SJSA1 (cell line): ENCODE data around the gene FAM78A. TPM values are rescaled to one million over a fixed set of nuclear protein-coding genes. Genes with fewer than 3 reads are reported as not detected.

Experiments
- DNase-seq, 2 experiments: peaks; one replicate each; pipeline ENCODE4 v3.0.0-alpha.2; 2015 to 2020; ENCODE audit warnings: low spot score in 2 of 2, low read depth in 1 of 2
- H3K27ac ChIP-seq: fragments of 250-450 bp; sonication (Bioruptor Pico); 2 replicates; pipeline ENCODE4 v1.5.1; 2020; ENCODE audit warnings: mild to moderate bottlenecking, moderate library complexity
- H3K27me3 ChIP-seq: fragments of 250-450 bp; sonication (Bioruptor Pico); replicated peaks from 2 replicates; pipeline ENCODE4 v1.5.1; 2020; ENCODE audit warnings: mild to moderate bottlenecking, moderate library complexity
- H3K36me3 ChIP-seq: fragments of 250-450 bp; sonication (Bioruptor Pico); 2 replicates; pipeline ENCODE4 v1.5.1; 2020; ENCODE audit warnings: mild to moderate bottlenecking
- H3K4me1 ChIP-seq: fragments of 250-450 bp; sonication (Bioruptor Pico); replicated peaks from 2 replicates; pipeline ENCODE4 v1.6.1; 2021; ENCODE audit warnings: mild to moderate bottlenecking
- H3K4me3 ChIP-seq: fragments of 250-450 bp; sonication (Bioruptor Pico); 2 replicates; pipeline ENCODE4 v1.5.1; 2020; ENCODE audit warnings: mild to moderate bottlenecking
- H3K9me3 ChIP-seq: fragments of 250-450 bp; sonication (Bioruptor Pico); replicated peaks from 2 replicates; pipeline ENCODE4 v1.5.1; 2020; ENCODE audit warnings: mild to moderate bottlenecking
- total RNA-seq: library from RNA; depleted of rRNA; stranded (reverse); fragments of >200 nt; shearing (Covaris generic); gene quantifications from 2 replicates; pipeline ENCODE4 v1.2.3, GENCODE V29; 2014

The FAM78A gene
- total RNA-seq, 1 experiment from 2014 or later: 0.03 TPM

DNA sequence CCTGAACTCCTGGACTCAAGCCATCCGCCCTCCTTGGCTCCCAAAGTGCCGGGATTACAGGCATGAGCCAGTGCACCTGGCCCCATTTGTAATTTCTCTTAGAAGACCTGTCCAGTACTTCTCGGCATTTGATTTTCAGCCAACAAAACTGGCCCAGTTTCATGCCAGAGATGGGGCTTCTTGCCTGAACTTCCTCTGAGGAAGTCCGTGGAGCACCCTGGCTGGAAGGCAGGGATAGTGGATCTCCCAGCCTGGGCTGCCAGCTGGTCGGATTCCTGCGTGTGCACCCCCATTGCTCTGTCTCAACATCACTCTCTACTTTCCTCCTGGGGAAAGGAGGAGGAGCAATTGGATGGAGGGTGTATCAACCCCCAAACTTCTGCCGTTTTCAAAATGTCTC, 39.0 kb downstream of the FAM78A start:
- no peaks in the 10 kb centered on the region for H3K9me3 ChIP-seq
- peaks cover 13% of the 10 kb centered on the region for H3K4me1 ChIP-seq
- DNase-seq: no peak
- no peak overlapping the region for H3K4me3 ChIP-seq
- H3K36me3 ChIP-seq: peaks cover 9% of the 10 kb centered on the region
- no peaks in the 10 kb centered on the region for H3K27me3 ChIP-seq
- H3K27ac ChIP-seq: no peak overlapping the region

GRCh38 chr9:131236761-131237160, 39.5 kb downstream of the FAM78A start:
- DNase-seq: no peak
- no peak overlapping the region for H3K4me3 ChIP-seq
- H3K4me1 ChIP-seq: peaks cover 13% of the 10 kb centered on the region
- H3K9me3 ChIP-seq: no peaks in the 10 kb centered on the region
- no peaks in the 10 kb centered on the region for H3K27me3 ChIP-seq
- H3K27ac ChIP-seq: no peak overlapping the region
- H3K36me3 ChIP-seq: peaks cover 9% of the 10 kb centered on the region

GRCh38 chr9:131236161-131236560, 40.1 kb downstream of the FAM78A start:
- peaks cover 13% of the 10 kb centered on the region for H3K4me1 ChIP-seq
- H3K27me3 ChIP-seq: no peaks in the 10 kb centered on the region
- H3K27ac ChIP-seq: no peak overlapping the region
- no peak overlapping the region for H3K4me3 ChIP-seq
- H3K9me3 ChIP-seq: no peaks in the 10 kb centered on the region
- no peak for DNase-seq
- peaks cover 9% of the 10 kb centered on the region for H3K36me3 ChIP-seq

- H3K4me1 ChIP-seq: peaks cover 13% of the 10 kb centered on the region
- no peaks in the 10 kb centered on the region for H3K27me3 ChIP-seq
- H3K27ac ChIP-seq: no peak overlapping the region
- no peak overlapping the region for H3K4me3 ChIP-seq
- DNase-seq: no peak
- H3K9me3 ChIP-seq: no peaks in the 10 kb centered on the region
- H3K36me3 ChIP-seq: peaks cover 13% of the 10 kb centered on the region
These were observed 40.8 kb downstream of the FAM78A start for GRCh38 chr9:131235480-131235851.

GRCh38 chr9:131234799-131235479, 41.4 kb downstream of the FAM78A start:
- no peak for DNase-seq

GRCh38 chr9:131233995-131234394, 42.3 kb downstream of the FAM78A start:
- peaks cover 13% of the 10 kb centered on the region for H3K4me1 ChIP-seq
- H3K9me3 ChIP-seq: no peaks in the 10 kb centered on the region
- no peak for DNase-seq
- no peak overlapping the region for H3K27ac ChIP-seq
- no peaks in the 10 kb centered on the region for H3K27me3 ChIP-seq
- peaks cover 25% of the 10 kb centered on the region for H3K36me3 ChIP-seq
- H3K4me3 ChIP-seq: no peak overlapping the region

More at GRCh38 chr9:131234799-131235479, 41.4 kb downstream of the FAM78A start:
- no peak overlapping the region for H3K4me3 ChIP-seq
- H3K4me1 ChIP-seq: peaks cover 13% of the 10 kb centered on the region
- no peaks in the 10 kb centered on the region for H3K27me3 ChIP-seq
- peaks cover 17% of the 10 kb centered on the region for H3K36me3 ChIP-seq
- no peak overlapping the region for H3K27ac ChIP-seq
- no peaks in the 10 kb centered on the region for H3K9me3 ChIP-seq

GRCh38 chr9:131233556-131233955, 42.8 kb downstream of the FAM78A start:
- Histone ChIP-seq H3K4me1 (peaks cover 9% of the 10 kb centered on the region), H3K27me3 (no peaks in the 10 kb centered on the region), H3K36me3 (peaks cover 29% of the 10 kb centered on the region), H3K27ac (no peak overlapping the region), H3K4me3 (no peak overlapping the region), H3K9me3 (no peaks in the 10 kb centered on the region)
- no peak for DNase-seq

DNA sequence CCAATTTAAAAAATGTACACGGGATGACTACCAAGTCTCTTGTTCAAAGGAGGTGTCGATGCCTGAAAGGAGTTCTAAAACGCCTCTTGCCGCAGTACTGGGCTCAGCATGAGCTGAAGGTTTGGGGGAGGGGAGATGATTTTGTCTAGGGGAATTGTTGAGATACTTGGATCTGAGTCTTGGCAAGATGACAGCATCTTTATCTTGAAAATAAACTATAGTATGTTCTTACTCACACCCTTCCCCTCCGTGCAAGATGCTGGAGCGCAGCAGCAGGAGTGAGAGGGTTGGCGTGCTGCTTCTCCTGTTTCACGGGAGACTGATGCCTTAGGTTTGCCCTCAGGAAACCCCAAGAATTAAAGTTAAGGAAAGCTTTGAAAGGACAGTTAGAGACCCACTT, 47.3 kb downstream of the FAM78A start:
- no peak overlapping the region for H3K27ac ChIP-seq
- H3K4me1 ChIP-seq: 0 out of 2 replicates have a peak, but pooled peaks cover 4% of the 10 kb centered on the region
- no peaks in the 10 kb centered on the region for H3K27me3 ChIP-seq
- H3K36me3 ChIP-seq: peaks cover 30% of the 10 kb centered on the region
- no peaks in the 10 kb centered on the region for H3K9me3 ChIP-seq
- DNase-seq: no peak
- H3K4me3 ChIP-seq: no peak overlapping the region

GRCh38 chr9:131227959-131228460, 48.3 kb downstream of the FAM78A start:
- DNase-seq: no peak
- H3K4me1 ChIP-seq: 0 out of 2 replicates have a peak, but pooled peaks cover 4% of the 10 kb centered on the region
- H3K36me3 ChIP-seq: peaks cover 26% of the 10 kb centered on the region
- H3K9me3 ChIP-seq: no peaks in the 10 kb centered on the region
- no peak overlapping the region for H3K27ac ChIP-seq
- H3K27me3 ChIP-seq: no peaks in the 10 kb centered on the region
- H3K4me3 ChIP-seq: no peak overlapping the region

DNA sequence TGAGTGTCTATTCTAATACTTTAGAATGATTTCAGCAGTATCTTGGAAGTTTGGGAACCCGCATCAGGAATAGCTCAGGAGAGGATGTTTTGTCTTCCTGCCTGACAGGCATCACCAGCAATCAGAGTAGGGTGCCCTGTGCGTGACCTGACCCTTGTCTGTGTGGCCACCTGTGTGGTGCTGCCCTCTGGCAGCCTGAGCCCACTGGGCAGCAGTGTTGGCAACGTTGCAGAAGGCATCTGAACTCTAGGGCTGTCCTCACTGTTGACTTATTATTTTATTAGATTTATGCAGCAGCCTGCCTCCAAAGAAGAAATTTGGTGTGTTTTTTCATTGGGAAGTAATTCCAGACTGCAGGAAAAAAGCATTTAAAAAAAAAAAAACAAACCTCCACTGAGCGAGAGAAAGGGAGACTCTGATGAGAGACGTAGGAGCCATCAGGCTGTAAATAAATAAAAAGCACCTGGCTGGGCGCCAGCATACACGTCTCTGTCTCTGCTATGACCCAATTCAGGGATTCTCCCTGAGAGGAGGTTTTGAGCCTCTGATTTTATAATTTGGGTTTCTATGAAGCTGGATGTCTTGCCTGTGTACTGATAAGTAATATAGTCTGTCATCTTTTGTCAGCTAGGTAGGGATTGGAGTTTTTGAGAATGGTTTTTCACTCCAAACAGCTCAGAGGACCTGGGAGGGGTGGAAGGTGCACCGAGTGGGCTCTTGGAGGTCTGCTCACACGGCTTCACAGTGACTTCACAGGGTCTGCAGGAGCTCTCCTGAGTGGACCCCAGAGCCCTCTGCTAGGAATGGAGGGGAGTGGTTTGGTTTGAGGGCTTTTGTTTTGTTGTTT, 49.0 kb downstream of the FAM78A start:
- H3K4me1 ChIP-seq: 0 out of 2 replicates have a peak, but pooled peaks cover 4% of the 10 kb centered on the region
- no peak overlapping the region for H3K27ac ChIP-seq
- DNase-seq: no peak
- no peaks in the 10 kb centered on the region for H3K27me3 ChIP-seq
- H3K9me3 ChIP-seq: no peaks in the 10 kb centered on the region
- H3K36me3 ChIP-seq: peaks cover 26% of the 10 kb centered on the region
- H3K4me3 ChIP-seq: no peak overlapping the region

DNA sequence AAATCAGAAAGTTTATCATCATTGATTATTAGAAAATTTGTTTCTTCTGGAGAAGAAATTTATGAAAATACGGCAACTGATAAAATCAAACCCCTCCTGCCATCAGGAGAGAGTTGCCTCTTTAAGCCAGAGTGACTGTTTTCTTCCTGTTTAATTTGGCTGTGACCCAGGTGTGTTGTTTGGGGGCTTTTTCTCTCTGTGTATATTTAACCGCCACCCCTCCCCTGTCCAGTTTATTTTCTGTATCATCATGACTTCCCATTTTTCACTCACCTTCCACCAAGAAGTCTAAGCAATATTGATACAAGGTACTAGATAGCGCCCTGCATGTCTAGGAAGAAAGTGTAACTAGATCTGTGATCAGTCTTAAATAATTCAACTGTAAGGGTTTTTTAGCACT, 50.1 kb downstream of the FAM78A start:
- Histone ChIP-seq H3K9me3 (no peaks in the 10 kb centered on the region), H3K27ac (no peak overlapping the region)
- DNase-seq: no peak

DNA sequence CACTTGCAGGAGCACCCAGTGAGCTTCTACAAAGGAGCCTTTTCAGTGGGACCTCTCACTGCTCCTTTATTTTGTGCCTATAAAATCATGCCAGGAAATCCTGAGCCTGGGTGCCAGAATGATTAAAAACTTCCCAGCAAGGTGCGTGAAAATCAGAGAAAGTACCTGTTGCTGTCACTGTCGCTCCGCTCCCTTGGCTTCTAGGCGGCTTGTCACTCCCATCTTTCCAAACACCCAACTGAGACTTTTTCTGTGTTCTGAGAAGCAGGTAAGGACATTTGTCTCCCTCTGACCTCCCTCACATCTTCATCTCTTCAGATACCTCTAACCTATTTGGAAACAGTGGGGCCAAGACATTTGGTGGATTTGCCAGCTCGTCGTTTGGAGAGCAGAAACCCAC, 53.9 kb downstream of the FAM78A start:
- no peak for DNase-seq
- 0 out of 2 replicates have a peak, but pooled peaks cover 4% of the 10 kb centered on the region for H3K4me1 ChIP-seq
- no peak overlapping the region for H3K27ac ChIP-seq
- no peaks in the 10 kb centered on the region for H3K9me3 ChIP-seq
- no peak overlapping the region for H3K4me3 ChIP-seq
- H3K36me3 ChIP-seq: peaks cover 25% of the 10 kb centered on the region
- H3K27me3 ChIP-seq: no peaks in the 10 kb centered on the region

More for the DNA sequence above, 50.1 kb downstream of the FAM78A start:
- no peaks in the 10 kb centered on the region for H3K27me3 ChIP-seq
- peaks cover 26% of the 10 kb centered on the region for H3K36me3 ChIP-seq
- 0 out of 2 replicates have a peak, but pooled peaks cover 4% of the 10 kb centered on the region for H3K4me1 ChIP-seq
- no peak overlapping the region for H3K4me3 ChIP-seq

GRCh38 chr9:131220485-131220884, 55.8 kb downstream of the FAM78A start:
- H3K9me3 ChIP-seq: no peaks in the 10 kb centered on the region
- no peak overlapping the region for H3K27ac ChIP-seq
- no peaks in the 10 kb centered on the region for H3K4me1 ChIP-seq
- no peaks in the 10 kb centered on the region for H3K27me3 ChIP-seq
- peaks cover 25% of the 10 kb centered on the region for H3K36me3 ChIP-seq
- H3K4me3 ChIP-seq: no peak overlapping the region
- DNase-seq: no peak

- Histone ChIP-seq H3K4me3 (no peak overlapping the region), H3K4me1 (no peaks in the 10 kb centered on the region), H3K27ac (no peak overlapping the region), H3K36me3 (peaks cover 25% of the 10 kb centered on the region), H3K9me3 (no peaks in the 10 kb centered on the region), H3K27me3 (no peaks in the 10 kb centered on the region)
- no peak for DNase-seq
These were observed 57.9 kb downstream of the FAM78A start for GRCh38 chr9:131218370-131218769.
